ENCODE measurements around the gene ST6GALNAC5.
"Not testable (repeated sequence)": the region's sequence is repeated elsewhere in the genome, so short reads cannot be mapped to it uniquely, and the experiment has no call there.

ST6GALNAC5 gene

GRCh38 chr1:76939050-76939816 lies 72.0 kb downstream of the ST6GALNAC5 start:
- DNase-seq (ENCODE audit: low spot score): no peak

- no peak for DNase-seq (ENCODE audit: low spot score)
These were observed 72.5 kb downstream of the ST6GALNAC5 start for GRCh38 chr1:76939817-76940216.

DNA sequence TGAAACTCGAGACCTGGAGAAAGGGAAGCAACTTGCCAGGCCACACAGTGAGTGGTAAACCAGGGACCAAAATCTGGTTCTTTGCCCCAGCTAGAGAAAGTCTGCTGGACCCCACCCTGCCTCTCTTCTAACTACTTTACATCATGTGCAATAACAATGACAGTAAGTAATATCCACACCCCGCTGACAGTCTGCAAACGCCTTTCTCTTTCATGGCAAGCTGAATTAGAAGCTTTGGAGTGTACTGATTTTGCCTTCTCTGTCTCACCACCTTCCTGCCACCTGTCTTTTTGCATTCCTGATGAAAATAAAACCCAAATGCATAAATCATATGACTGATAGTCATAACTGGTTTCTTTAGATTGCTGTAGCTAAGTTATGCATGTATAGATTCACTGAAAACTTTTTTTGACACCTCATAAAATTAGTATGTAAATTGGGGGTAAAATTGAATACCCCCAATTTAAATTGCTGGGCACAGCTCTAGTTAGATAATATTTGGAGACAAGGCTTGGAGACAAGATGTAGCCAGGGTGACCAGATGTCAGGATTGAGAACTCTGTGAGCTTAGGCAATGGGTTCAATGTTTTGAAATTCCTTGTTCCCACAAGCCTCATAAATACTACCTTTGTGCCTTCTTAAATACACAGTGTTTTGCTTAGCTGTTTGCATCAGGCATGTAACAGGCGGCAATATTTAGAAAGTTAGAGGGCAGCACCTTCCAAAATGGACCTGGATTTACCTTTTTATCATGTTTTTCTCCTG lies 73.5 kb downstream of the ST6GALNAC5 start:
- DNase-seq (ENCODE audit: low spot score): no peak

DNA sequence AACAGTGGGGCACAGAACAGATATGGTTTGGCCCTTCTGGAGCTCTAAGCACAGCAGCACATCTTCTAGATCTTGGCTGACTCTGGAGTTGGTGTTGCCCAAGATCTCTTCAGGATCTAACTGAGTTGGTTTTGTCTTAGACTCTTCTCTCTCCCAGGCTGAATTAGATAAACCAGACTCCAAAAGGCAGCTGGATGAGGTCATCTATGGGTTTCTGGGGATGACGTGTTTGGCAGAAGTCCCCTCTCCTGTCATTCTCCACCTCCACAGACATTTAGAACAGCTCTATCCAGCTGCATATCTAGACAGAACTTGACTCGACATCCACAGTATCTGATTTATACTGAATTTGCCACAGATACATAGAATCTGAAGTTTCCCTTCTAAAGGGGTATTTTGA lies 75.3 kb downstream of the ST6GALNAC5 start:
- DNase-seq (ENCODE audit: low spot score): no peak

DNA sequence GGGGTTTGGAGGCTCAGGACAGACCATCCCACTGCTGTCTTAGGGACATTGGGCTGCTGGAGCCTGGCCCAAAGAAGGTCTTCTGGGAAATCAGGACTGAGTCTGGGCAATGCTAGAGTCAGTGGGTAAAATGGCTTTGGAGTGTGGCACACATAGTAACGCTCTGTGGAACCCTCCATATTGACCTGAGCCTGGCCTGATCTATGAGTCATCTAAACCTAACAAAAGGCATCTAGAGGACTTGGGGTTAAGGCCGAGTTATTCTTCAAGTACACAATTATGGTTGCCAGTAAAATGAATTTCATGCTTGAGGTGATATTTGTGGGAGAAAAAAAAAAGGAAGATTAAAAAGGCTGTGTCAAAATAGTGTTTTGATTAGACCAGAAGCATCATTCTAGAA lies 77.7 kb downstream of the ST6GALNAC5 start:
- no peak for DNase-seq (ENCODE audit: low spot score)

- no peak for DNase-seq (ENCODE audit: low spot score)
These were observed 81.6 kb downstream of the ST6GALNAC5 start for GRCh38 chr1:76948846-76949245.

DNA sequence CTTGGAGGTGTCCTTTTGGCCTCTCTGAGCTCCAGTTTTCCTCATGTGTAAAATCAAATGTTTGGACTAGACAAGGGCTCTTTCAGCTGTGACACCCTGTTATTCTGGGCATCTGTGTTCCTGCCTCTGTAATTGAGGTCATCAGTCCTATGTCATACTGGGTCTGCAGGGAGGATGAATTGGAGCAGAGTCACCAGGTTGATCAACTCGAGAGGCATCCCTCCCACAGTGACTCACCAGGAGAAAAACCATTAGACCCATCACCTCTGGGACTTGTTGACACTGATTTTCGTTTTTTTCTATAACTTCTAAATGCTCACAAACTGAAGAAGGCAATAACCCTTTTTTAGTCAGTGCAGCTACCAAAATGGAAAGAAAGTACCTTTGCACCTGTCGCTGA lies 82.2 kb downstream of the ST6GALNAC5 start:
- DNase-seq (ENCODE audit: low spot score): no peak

DNA sequence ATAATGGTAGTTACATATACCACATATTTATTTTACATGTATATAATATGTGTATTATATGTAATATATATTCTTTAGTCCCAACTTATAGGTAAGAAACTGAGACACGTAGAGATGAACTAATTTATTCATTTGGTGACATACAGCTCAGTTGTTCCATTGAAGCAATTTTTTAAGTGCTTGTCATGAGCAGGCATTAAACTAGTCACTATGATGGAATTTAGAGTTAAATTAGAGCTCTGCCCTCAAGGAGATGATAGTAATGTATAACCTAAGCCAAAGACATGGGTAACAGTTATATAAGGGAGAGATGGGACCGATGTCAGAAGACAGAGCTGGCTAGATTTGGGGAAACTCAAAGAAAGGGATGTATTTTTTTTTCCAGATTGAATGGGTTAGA lies 83.0 kb downstream of the ST6GALNAC5 start:
- no peak for DNase-seq (ENCODE audit: low spot score)

DNA sequence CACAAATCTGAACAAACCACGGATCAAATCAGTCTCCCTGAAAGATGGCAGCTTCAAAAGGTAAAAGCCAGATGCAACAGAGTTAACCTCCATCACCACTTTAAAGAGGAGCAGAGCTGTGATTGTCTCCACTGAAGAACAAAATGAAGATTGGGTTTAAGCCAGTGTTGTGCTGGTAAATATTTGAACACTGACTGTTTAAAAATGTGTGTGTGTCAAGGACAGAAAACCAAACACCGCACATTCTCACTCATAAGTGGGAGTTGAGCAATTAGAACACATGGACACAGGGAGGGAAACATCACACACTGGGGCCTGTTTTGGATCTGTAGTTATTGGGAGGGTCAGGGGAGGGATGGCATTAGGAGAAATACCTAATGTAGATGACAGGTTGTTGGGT lies 83.9 kb downstream of the ST6GALNAC5 start:
- no peak for DNase-seq (ENCODE audit: low spot score)

- DNase-seq (ENCODE audit: low spot score): no peak
These were observed 88.4 kb downstream of the ST6GALNAC5 start for GRCh38 chr1:76955652-76956051.

DNA sequence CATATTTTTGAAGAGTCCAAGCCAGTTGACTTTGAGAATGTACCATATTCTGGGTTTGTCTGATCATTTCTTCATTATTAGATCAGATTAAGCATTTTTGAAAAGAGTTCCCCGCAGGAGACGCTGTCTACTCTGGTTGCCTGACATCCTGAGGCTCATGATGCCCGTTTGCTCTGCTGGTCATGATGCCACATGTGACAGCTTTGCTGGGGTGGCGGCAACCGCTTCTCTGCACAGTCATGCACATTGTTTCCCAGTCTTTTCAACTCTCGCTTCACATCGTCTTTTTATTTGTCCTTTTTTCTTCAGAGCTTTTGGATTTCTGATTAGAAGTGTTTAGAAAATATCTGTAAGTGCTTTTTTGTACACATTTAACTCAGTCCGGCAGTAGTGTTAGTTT lies 90.7 kb downstream of the ST6GALNAC5 start:
- no peak for DNase-seq (ENCODE audit: low spot score)

- DNase-seq (ENCODE audit: low spot score): no peak
These were observed 91.5 kb downstream of the ST6GALNAC5 start for GRCh38 chr1:76958828-76959227.

GRCh38 chr1:76959556-76959955 lies 92.3 kb downstream of the ST6GALNAC5 start:
- no peak for DNase-seq (ENCODE audit: low spot score)

GRCh38 chr1:76961181-76961819 lies 94.0 kb downstream of the ST6GALNAC5 start:
- no peak for DNase-seq (ENCODE audit: low spot score)

- no peak for DNase-seq (ENCODE audit: low spot score)
These were observed 94.5 kb downstream of the ST6GALNAC5 start for GRCh38 chr1:76961820-76962207.

DNA sequence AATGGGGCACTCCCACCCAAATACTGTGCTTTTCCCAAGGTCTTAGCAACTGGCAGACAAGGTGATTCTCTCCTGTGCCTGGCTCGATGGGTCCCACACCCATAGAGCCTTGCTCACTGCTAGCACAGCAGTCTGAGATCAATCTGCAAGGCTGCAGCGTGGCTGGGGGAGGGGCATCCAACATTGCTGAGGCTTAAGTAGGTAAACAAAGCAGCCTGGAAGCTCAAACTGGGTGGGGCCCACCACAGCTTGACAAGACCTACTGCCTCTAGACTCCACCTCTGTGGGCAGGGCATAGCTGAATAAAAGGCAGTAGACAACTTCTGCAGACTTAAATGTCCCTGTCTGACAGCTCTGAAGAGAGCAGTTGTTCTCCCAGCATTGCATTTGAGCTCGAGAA lies 114.0 kb downstream of the ST6GALNAC5 start:
- DNase-seq (ENCODE audit: low spot score): not testable (repeated sequence)

DNA sequence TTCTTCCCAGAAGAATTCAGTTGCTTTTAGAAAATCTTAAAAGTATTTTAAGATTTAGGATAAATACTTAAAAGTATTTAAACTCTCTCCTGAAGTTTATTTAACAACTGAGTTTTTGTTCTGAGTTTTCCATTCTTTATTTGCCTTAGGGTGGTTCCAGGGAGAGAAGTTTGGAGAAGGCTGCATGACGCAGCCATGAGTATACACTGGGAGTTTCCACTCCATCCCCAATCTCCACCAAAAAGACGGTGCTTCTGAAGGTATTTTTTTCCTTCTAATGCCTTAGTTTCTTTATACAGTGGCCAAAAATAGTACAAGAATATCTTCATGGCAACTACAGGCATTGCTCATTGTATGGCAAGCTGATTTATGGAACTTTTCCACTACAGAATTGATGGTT lies 122.7 kb downstream of the ST6GALNAC5 start:
- no peak for DNase-seq (ENCODE audit: low spot score)

DNA sequence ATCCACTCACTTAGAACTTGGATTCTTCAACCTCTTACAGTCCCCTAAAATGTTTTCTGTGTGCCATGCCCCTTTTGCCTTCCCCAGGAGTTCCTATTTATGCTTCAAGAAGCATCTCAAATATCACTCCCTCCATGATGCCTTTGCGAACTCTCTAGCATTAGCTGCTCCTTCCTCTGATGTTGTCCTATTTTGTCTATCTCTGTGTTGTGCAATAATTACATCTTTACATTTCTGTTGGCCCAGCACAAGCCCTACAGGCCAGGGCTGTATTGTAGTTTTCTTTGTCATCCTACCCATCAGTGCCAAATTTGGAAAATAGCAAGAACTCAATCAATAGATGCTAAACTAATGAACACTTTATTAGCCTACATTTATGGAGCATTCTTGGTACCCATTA lies 125.8 kb downstream of the ST6GALNAC5 start:
- DNase-seq (ENCODE audit: low spot score): no peak

DNA sequence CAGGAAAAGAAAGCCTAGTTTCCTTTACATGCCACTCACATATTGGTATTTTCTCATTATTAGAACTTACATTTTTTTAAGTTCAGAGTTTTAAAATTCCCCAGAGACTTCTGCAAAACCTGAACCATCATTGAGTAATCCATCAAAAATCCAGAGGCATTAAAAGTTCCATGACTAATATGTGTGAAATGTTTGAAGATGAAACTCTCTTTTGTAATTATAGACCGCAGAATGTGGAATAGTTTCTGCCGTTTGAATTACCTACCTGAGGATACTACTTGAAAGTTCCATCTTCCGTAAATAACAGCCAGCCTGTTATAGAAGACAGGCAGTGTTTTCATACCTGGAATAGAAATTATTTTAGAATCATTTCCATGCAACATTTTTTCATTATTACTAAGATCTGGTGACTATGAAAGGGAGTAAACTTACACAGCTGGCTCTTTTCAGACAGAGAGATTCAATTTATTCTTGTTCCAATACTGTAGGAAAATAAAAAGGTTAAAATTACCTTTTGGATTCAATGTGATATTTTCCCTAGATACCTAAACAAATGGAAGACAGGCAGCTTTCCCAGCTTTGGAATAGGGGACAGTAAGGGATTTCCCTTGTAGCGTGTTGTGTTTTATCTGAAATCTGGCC lies 131.4 kb downstream of the ST6GALNAC5 start:
- no peak for DNase-seq (ENCODE audit: low spot score)

GRCh38 chr1:77007675-77008074 lies 140.4 kb downstream of the ST6GALNAC5 start:
- DNase-seq (ENCODE audit: low spot score): no peak

GRCh38 chr1:77010937-77011336 lies 143.7 kb downstream of the ST6GALNAC5 start:
- DNase-seq (ENCODE audit: low spot score): no peak

- no peak for DNase-seq (ENCODE audit: low spot score)
These were observed 144.8 kb downstream of the ST6GALNAC5 start for GRCh38 chr1:77012066-77012465.
